ENCODE measurements around the gene ACSL5.

DNA sequence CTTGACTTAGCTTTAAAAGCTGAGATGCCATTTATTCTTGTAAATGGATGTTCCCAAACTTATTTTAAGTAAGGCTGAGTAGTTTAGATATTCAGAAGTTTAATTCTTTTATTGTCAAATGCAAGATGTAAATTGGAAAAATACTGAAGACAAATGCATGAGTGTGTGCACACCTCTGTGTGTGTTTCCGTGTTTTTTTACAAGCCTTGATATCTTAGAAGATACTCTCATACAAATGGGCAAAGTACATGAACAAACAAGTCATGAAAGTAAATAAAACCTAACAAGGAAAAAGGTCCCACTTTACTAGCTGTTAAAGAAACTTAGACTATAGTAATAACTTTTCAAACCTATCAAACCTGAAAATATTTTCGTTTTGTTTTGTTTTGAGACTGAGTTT is 29.0 kb downstream of the ACSL5 start:
- TF ChIP-seq POLR2A (IDR thresholded peaks at IDR 0.05; ENCODE audit: low read depth, low read length) (no peak), JUN (IDR thresholded peaks at IDR 0.05; ENCODE audit: borderline replicate concordance, insufficient read depth, insufficient read length, low read depth) (no peak), POLR2AphosphoS5 (IDR thresholded peaks at IDR 0.05; ENCODE audit: insufficient read depth, low read depth, low read length) (no peak), MYC (IDR thresholded peaks at IDR 0.05; ENCODE audit: low read depth, low read length) (no peak), EZH2 (IDR thresholded peaks at IDR 0.05; ENCODE audit: borderline replicate concordance, low read depth, low read length, severe bottlenecking) (no peak), FOS (IDR thresholded peaks at IDR 0.05; ENCODE audit: borderline replicate concordance, insufficient read depth, low read length) (no peak)
- TF ChIP-seq, protein P1, sequence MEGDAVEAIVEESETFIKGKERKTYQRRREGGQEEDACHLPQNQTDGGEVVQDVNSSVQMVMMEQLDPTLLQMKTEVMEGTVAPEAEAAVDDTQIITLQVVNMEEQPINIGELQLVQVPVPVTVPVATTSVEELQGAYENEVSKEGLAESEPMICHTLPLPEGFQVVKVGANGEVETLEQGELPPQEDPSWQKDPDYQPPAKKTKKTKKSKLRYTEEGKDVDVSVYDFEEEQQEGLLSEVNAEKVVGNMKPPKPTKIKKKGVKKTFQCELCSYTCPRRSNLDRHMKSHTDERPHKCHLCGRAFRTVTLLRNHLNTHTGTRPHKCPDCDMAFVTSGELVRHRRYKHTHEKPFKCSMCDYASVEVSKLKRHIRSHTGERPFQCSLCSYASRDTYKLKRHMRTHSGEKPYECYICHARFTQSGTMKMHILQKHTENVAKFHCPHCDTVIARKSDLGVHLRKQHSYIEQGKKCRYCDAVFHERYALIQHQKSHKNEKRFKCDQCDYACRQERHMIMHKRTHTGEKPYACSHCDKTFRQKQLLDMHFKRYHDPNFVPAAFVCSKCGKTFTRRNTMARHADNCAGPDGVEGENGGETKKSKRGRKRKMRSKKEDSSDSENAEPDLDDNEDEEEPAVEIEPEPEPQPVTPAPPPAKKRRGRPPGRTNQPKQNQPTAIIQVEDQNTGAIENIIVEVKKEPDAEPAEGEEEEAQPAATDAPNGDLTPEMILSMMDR (IDR thresholded peaks at IDR 0.05; ENCODE audit: extremely low read depth in 1 of 2, insufficient read depth in 1 of 2, low read depth in 1 of 2, low read length in 2 of 2) = no peak
- TF ChIP-seq, protein P2, sequence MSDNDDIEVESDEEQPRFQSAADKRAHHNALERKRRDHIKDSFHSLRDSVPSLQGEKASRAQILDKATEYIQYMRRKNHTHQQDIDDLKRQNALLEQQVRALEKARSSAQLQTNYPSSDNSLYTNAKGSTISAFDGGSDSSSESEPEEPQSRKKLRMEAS (IDR thresholded peaks at IDR 0.05; ENCODE audit: insufficient read depth, insufficient read length) = no peak

Measured in endothelial cell of umbilical vein (primary cell).